Mucosa of descending colon (tissue), 3 donors: ENCODE results near the gene CERS6. TPM values are rescaled to one million over a fixed set of nuclear protein-coding genes. Genes with fewer than 3 reads are reported as not detected.

Source experiments
- ATAC-seq: fragments of 200-7000 bp; cut with Tn5 transposase; one replicate; pipeline ENCODE4 v1.9.1; 2020; ENCODE audit warnings: mild to moderate bottlenecking, moderate library complexity
- DNase-seq, 3 donors: peaks; one replicate each; pipeline ENCODE4 v3.0.0-alpha.2; 2020
- H3K36me3 ChIP-seq: fragments of 200-600 bp; one replicate; pipeline ENCODE4 v1.8.0; 2021; ENCODE audit warnings: low read depth, mild to moderate bottlenecking
- H3K4me1 ChIP-seq: fragments of 200-600 bp; one replicate; pipeline ENCODE4 v1.8.0; 2021; ENCODE audit warnings: low read depth, mild to moderate bottlenecking
- H3K4me3 ChIP-seq: fragments of 200-600 bp; one replicate; pipeline ENCODE4 v1.8.0; 2021; ENCODE audit warnings: mild to moderate bottlenecking
- H3K9me3 ChIP-seq: fragments of 200-600 bp; one replicate; pipeline ENCODE4 v1.8.0; 2021; ENCODE audit warnings: mild to moderate bottlenecking
- CTCF ChIP-seq: fragments of 200-600 bp; IDR thresholded peaks from one replicate; pipeline ENCODE4 v1.8.0; 2022; ENCODE audit warnings: antibody characterized with exemption, mild to moderate bottlenecking
- intact Hi-C, 2 donors: fragments of 100-400 bp; cut with DNase I in 1 of 2; cut with micrococcal nuclease in 1 of 2; formaldehyde crosslinking; loops; one replicate each; pipeline versions ENCODE4 v1.11.0 to v1.11.1; 2022; cut with DNase I, micrococcal nuclease
- total RNA-seq, 3 donors: library from RNA; stranded (reverse); fragmentation: NEBNext Ultra II Directional in 2 of 3; extraction: Animal tissue kit (Norgen Biotek cat#: 25700) in 2 of 3; gene quantifications; one replicate each; pipeline versions ENCODE4 v1.2.1 to v1.2.4, GENCODE V29; 2021 to 2023
- donor health status: DM: no; HTN: no; CAD: no; lungs with moderate emphysema.
- donor health status: DM: no; HTN: no; CAD: no.
- donor health status: DM: no; HTN: yes; CAD: no.

CERS6 gene
- total RNA-seq, 3 donors from 2014 or later, result 27.4 to 67.2 (median 65.0) TPM

GRCh38 chr2:168798888-168799410 lies 342.9 kb downstream of the CERS6 start:
- peak; percentile 69 for ATAC-seq
- TF ChIP-seq CTCF, result no peak
- Histone ChIP-seq H3K36me3 (no peaks in the 10 kb centered on the region), H3K9me3 (no peaks in the 10 kb centered on the region), H3K4me3 (no peak overlapping the region), H3K4me1 (peaks cover 17% of the 10 kb centered on the region)
- DNase-seq, result no peak
- intact Hi-C loops, result no loop called here

- no peak for TF ChIP-seq CTCF
- Histone ChIP-seq H3K36me3 (no peaks in the 10 kb centered on the region), H3K4me1 (peaks cover 17% of the 10 kb centered on the region), H3K9me3 (no peaks in the 10 kb centered on the region), H3K4me3 (no peak overlapping the region)
- ATAC-seq (no peak), DNase-seq (no peak)
- intact Hi-C loops, result no loop called here
Observed at GRCh38 chr2:168801471-168801870, 345.4 kb downstream of the CERS6 start.

GRCh38 chr2:168801961-168802858 lies 346.1 kb downstream of the CERS6 start, which contains the start of gene NOSTRIN:
Gene NOSTRIN (plus strand): TSS chr2:168802637. CDS start chr2:168802647, 10 bp downstream.
- no peak for TF ChIP-seq CTCF
- DNase-seq, result peak in 2 of 3 donors; percentile 54 to 90
- intact Hi-C loops, result no loop called here
- Histone ChIP-seq H3K9me3 (no peaks in the 10 kb centered on the region), H3K36me3 (no peaks in the 10 kb centered on the region), H3K4me1 (peaks cover 17% of the 10 kb centered on the region), H3K4me3 (no peak within 1 kb of the TSS)
- peak; percentile 91 for ATAC-seq

- intact Hi-C loops, result no loop called here
- Histone ChIP-seq H3K4me3 (no peak overlapping the region), H3K4me1 (peaks cover 12% of the 10 kb centered on the region), H3K9me3 (no peaks in the 10 kb centered on the region), H3K36me3 (no peaks in the 10 kb centered on the region)
- no peak for TF ChIP-seq CTCF
- ATAC-seq, result peak; percentile 5
- peak in 1 of 3 donors; percentile 30 for DNase-seq
Observed at GRCh38 chr2:168802859-168803725, 347.0 kb downstream of the CERS6 start.

DNA sequence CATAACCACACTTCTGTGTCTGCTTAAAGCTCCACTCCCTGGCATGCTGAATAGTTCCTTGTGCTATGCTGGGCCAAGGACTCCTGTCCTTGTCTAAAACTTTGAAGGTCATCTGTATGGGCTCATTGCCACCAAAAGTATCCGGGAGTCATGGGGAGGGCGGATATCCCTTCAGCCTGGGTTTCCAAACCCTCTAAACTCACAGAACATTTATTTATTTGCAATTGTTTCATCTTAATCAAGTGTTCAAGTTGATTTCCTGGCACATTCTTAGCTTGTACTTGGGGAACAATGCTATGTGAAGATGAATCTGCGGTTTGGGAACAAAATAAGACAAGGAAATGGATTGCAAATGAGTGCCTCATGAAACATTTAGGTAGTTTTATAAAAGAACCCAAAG lies 348.1 kb downstream of the CERS6 start:
- H3K36me3 ChIP-seq, result no peaks in the 10 kb centered on the region
- peaks cover 5% of the 10 kb centered on the region for H3K4me1 ChIP-seq
- no peak for ATAC-seq
- no peaks in the 10 kb centered on the region for H3K9me3 ChIP-seq
- no peak for DNase-seq
- no peak for TF ChIP-seq CTCF
- intact Hi-C loops, result no loop called here
- no peak overlapping the region for H3K4me3 ChIP-seq
